Activated T-cell treated with anti-CD3 and anti-CD28 coated beads, Interleukin-2, amount 50 U/mL, for 4 hours (primary cell): ENCODE measurements around the gene HDGFL3. TPM values are rescaled to one million over a fixed set of nuclear protein-coding genes. Genes with fewer than 3 reads are reported as not detected.
A peak's percentile ranks its signal among the peaks of the same experiment; 100 is the strongest.

Source experiments
- ATAC-seq, 2 donors: fragments of 200-7000 bp; cut with Tn5 transposase; one replicate each; pipeline ENCODE4 v1.10.0; 2021
- DNase-seq: peaks from one replicate; pipeline ENCODE4 v3.0.0-alpha.2; 2020
- H3K27me3 Mint-ChIP-seq: one replicate; pipeline ENCODE4 v1.8.0; 2021; ENCODE audit warnings: low read depth, mixed read lengths
- H3K36me3 Mint-ChIP-seq: one replicate; pipeline ENCODE4 v1.8.0; 2022; ENCODE audit warnings: mixed read lengths; ENCODE audit not compliant: insufficient read depth
- H3K4me1 Mint-ChIP-seq: one replicate; pipeline ENCODE4 v1.8.0; 2021; ENCODE audit warnings: low read depth, mixed read lengths
- H3K4me3 Mint-ChIP-seq: one replicate; pipeline ENCODE4 v1.8.0; 2021; ENCODE audit warnings: mild to moderate bottlenecking, moderate library complexity, mixed read lengths
- H3K9me3 Mint-ChIP-seq: one replicate; pipeline ENCODE4 v1.8.0; 2021; ENCODE audit warnings: mixed read lengths
- total RNA-seq, 3 donors: library from RNA; stranded (reverse); gene quantifications; one replicate each; pipeline ENCODE4 v1.2.1, GENCODE V29; 2021

Gene HDGFL3
- total RNA-seq, 3 donors from 2014 or later: 3.4 to 10.9 (median 3.9) TPM

DNA sequence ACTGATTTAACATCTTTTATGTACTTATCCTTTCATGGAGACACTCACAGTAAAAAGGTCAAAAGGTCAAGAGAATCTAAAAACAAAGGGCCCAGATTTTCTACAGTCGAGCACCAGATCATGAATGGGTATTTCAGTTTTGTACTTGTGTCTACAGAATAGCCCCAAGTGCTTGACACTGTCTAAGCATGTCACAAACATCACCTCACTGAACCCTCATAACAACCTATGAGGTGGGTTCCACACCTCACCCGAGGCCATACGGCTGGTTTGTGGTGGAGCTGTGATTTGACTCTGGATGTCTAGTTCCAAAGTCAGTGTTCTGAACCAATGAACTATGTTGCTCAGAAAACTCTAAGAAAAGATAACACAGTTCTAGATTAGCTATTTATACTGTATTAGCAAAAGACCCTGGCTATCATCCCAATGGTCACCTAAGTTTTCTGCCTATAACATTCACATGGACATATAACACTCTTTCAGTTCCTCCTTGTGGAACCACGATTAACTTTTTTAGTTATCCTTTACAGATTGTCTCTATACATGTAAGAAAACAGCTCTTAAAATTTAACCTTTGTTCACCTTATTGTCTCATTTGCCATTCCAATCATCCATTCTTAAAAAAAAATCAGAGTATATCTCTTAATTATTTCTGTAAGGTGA lies 74.6 kb downstream of the HDGFL3 start:
- Mint-ChIP-seq H3K27me3 (no peaks in the 10 kb centered on the region), H3K4me1 (no peaks in the 10 kb centered on the region), H3K4me3 (no peak overlapping the region), H3K36me3 (no peaks in the 10 kb centered on the region), H3K9me3 (no peaks in the 10 kb centered on the region)
- DNase-seq (no peak), ATAC-seq (no peak)

DNA sequence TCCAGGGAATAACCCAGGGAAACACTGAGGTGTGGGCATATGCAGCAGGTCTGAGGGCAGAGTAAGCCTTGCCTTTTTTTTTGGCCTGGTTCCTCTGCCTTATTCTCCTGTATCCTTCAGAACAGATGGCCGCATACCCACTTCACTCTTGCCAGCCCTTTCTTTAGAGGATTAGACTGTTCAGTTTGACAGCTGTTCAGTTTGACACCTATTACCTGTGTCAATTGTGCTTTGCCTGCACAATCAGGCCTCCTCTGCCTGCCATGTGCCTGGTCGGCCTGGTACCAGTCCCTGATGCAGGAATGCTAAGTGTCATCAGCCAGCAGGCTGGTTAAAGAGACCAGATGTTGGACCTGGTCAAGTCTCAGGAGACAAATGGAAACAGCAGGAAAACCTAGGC lies 77.8 kb downstream of the HDGFL3 start:
- no peaks in the 10 kb centered on the region for H3K27me3 Mint-ChIP-seq
- no peak for DNase-seq
- H3K9me3 Mint-ChIP-seq: no peaks in the 10 kb centered on the region
- no peaks in the 10 kb centered on the region for H3K36me3 Mint-ChIP-seq
- H3K4me3 Mint-ChIP-seq: no peak overlapping the region
- no peak for ATAC-seq
- H3K4me1 Mint-ChIP-seq: no peaks in the 10 kb centered on the region

DNA sequence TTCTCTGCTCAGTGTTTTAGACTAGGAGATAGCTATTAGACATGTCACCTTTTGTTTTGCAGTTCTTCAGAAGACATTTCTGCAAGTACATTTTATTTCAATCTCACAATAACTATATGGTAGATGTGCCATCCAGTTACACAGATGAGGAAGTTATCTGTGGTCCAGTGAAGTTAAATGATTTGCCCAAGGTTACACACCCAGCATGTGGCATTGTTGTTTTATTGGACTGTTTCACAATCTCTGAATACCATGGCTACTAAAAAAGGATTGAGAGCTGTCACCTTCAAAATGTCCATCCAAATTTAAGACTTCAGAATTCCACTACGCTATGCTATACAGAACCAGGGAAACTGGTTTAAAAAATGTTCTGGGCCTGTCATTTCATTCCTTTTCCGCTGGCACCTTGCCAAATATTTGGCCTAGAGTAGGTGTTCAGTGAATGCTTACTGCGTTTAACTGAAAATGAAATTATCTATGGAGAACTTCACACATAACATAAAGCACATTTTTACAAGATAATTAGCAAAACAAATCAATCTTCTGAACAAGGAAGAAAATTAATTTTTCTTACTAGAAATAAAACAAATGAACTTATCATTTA lies 80.0 kb downstream of the HDGFL3 start:
- H3K27me3 Mint-ChIP-seq: no peaks in the 10 kb centered on the region
- H3K4me1 Mint-ChIP-seq: no peaks in the 10 kb centered on the region
- H3K9me3 Mint-ChIP-seq: no peaks in the 10 kb centered on the region
- ATAC-seq (no peak), DNase-seq (no peak)
- H3K36me3 Mint-ChIP-seq: no peaks in the 10 kb centered on the region
- H3K4me3 Mint-ChIP-seq: no peak overlapping the region

DNA sequence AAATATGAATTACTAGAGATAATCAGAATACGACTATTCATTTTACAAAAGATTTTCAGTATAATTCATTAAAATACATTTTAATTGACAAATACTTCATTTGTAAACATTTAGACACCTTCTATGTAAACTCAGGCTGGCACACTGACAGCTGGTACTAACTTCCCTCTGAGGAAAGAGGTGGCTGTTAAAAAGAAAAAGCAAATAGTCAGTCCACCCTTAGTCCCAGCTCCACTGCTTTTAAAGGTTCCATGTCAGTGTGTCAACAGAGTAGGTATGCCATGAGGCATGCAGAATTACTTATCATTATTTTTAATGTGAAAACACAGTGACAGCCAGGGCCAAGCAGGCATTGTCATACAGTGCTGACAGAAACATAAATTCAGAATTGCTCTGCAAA lies 84.1 kb downstream of the HDGFL3 start:
- DNase-seq (no peak), ATAC-seq (no peak)
- Mint-ChIP-seq H3K9me3 (no peaks in the 10 kb centered on the region), H3K4me3 (no peak overlapping the region), H3K4me1 (no peaks in the 10 kb centered on the region), H3K27me3 (no peaks in the 10 kb centered on the region), H3K36me3 (no peaks in the 10 kb centered on the region)

DNA sequence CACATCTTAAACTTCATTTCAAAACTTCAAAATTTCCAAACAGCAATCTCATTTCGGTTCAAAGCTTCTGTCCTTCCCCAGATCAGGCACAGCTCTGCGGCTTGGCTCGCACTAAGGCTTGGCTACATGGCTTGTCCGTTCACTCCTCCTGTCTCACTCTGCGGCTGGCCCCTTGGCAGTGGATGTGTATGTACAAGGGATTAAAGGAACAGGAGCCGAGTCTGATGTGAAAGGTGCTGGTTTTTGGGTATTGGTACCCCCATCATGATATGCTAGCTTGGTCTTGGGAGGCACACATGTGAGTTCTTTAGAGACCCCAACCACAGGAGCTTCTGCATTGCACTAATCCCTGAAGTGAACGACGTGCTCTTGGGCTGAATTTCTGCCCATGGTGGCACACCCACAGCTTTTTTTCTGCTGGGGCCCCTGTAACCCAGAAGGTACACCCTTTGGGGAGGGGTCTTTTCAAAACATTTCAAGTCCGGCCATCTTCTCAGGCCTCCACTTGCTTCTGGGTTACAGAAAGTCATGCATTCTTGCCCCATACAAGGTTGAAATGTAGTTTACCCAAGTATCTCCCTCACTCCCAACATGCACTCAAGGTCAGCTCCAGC lies 87.5 kb downstream of the HDGFL3 start:
- no peaks in the 10 kb centered on the region for H3K9me3 Mint-ChIP-seq
- no peak overlapping the region for H3K4me3 Mint-ChIP-seq
- peaks cover 1% of the 10 kb centered on the region for H3K36me3 Mint-ChIP-seq
- DNase-seq (no peak), ATAC-seq (no peak)
- no peaks in the 10 kb centered on the region for H3K4me1 Mint-ChIP-seq
- no peaks in the 10 kb centered on the region for H3K27me3 Mint-ChIP-seq

DNA sequence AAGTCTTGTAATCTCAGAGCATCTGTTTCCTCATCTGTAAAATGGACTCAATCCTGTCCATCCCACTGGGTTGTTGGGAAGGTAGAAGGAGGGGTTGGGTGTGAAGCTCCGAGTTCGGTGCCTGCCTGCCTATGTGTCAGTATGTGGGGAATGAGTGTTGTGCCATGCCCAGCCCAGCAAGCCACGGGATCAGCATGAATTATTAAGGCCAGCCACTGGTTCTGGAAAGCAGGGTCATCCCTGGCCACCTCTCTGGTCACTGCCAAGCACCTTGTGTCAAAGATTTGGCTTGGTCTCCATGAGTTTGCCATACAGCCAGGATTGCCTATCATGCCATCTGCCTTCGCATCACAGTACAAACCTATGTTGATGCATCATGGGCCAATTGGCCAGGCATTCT lies 88.7 kb downstream of the HDGFL3 start:
- ATAC-seq: no peak
- H3K36me3 Mint-ChIP-seq: peaks cover 1% of the 10 kb centered on the region

DNA sequence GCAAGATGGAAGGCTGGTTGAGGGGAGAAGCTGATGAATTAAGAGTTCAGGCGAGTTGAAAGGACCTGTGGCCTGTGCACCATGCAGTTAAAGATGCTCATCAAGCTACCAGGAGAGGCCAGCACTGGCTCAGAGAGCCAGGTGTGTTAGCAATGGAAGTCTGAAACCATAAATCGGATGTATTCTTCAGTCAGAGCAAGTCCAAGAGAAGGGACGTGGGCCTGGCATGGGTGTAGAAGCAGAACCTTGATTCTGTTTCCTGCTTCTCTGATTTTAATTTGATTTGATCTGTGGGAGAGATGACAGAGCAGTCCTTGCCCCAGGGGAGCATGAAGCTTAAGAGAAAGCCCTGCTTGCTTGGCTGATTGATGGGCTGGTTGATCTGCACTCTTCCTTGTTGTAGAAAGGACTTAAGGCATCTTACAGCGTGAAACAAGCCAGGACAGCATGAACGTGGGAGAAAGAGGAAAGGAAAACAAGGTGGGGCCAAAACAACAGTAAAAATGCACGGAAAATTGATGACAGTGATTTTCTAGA lies 89.3 kb downstream of the HDGFL3 start:
- ATAC-seq (no peak), DNase-seq (no peak)
- Mint-ChIP-seq H3K27me3 (no peaks in the 10 kb centered on the region), H3K4me3 (no peak overlapping the region), H3K36me3 (peaks cover 1% of the 10 kb centered on the region), H3K4me1 (no peaks in the 10 kb centered on the region), H3K9me3 (no peaks in the 10 kb centered on the region)

More for the DNA sequence above, 88.7 kb downstream of the HDGFL3 start:
- no peak overlapping the region for H3K4me3 Mint-ChIP-seq
- H3K9me3 Mint-ChIP-seq: no peaks in the 10 kb centered on the region
- no peak for DNase-seq
- no peaks in the 10 kb centered on the region for H3K4me1 Mint-ChIP-seq
- H3K27me3 Mint-ChIP-seq: no peaks in the 10 kb centered on the region

DNA sequence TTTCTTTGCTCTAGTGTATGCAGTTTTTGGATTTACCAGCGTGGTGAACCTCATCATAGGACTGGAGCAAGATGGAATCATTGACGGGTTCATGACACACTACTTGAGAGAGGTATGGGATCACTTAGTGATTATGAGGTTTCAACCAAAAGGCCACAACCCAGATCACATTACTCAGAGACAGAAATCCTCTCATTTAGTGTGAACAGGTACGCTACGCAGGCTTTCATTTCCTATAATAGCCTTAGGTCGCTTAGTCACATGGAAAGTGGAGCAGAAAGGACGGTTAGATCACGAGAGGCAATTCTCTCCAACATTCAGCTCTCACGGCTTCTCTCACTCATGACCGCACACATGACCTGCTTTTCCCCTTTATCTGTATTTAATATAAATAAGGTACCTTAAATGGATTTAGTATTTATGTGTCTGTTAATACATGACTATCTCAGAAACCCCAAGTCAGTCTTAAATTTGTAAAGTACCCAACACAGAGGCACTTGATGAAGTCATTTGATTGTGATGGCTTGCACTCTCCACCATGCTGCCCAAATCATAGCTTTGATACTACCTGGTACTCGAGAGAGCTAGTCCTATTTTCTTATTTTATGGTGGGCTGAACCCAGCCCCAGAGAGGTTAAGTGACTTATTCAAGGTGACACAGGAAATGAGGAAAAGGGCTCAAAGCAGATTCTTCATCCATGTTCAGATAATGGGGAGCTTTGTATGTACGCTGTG lies 91.6 kb downstream of the HDGFL3 start:
- ATAC-seq: peak in 1 of 2 donors; percentile 68
- no peak for DNase-seq
- no peaks in the 10 kb centered on the region for H3K9me3 Mint-ChIP-seq
- no peak overlapping the region for H3K4me3 Mint-ChIP-seq
- H3K4me1 Mint-ChIP-seq: no peaks in the 10 kb centered on the region
- H3K36me3 Mint-ChIP-seq: peaks cover 1% of the 10 kb centered on the region
- H3K27me3 Mint-ChIP-seq: peaks cover 6% of the 10 kb centered on the region

DNA sequence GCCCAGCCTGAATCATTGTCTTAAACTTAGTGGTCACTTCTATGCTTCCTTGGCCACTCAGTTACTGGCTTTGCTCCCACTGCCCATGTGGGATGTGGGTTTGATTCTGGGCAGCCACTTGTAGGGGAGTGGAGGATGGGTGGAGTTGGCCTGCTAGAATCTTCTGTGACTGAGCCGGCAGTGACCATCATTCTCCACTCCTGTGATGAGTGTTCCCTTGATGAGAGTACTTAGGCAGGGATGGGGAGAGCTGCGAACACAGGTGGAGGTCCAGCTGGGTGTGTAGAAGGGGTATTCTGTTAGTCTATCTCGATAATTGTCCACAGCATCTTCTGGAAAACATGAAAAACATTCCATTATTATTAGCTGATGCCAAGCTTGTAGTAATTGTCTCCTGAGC lies 92.2 kb downstream of the HDGFL3 start:
- peaks cover 1% of the 10 kb centered on the region for H3K36me3 Mint-ChIP-seq
- no peaks in the 10 kb centered on the region for H3K9me3 Mint-ChIP-seq
- H3K27me3 Mint-ChIP-seq: peaks cover 10% of the 10 kb centered on the region
- no peak overlapping the region for H3K4me3 Mint-ChIP-seq
- DNase-seq: no peak
- no peak for ATAC-seq
- no peaks in the 10 kb centered on the region for H3K4me1 Mint-ChIP-seq

DNA sequence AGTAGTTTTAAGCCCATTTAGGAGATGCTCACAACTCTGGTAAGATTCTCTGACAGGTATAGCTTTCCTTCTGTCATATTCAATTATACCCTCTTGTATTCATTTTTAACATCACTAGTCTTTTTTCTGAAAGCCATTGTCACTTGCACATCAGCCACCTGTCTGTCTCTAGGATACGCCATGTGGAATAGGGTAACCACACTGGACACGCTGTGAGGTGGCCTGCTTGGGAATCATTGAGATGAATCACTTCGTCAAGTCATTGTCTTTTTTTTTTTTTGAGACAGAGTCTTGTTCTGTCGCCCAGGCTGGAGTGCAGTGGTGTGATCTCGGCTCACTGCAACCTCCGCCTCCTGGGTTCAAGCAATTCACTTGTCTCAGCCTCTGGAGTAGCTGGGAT lies 92.8 kb downstream of the HDGFL3 start:
- DNase-seq (no peak), ATAC-seq (no peak)
- Mint-ChIP-seq H3K27me3 (peaks cover 14% of the 10 kb centered on the region), H3K36me3 (peaks cover 1% of the 10 kb centered on the region), H3K9me3 (no peaks in the 10 kb centered on the region), H3K4me1 (no peaks in the 10 kb centered on the region), H3K4me3 (no peak overlapping the region)

DNA sequence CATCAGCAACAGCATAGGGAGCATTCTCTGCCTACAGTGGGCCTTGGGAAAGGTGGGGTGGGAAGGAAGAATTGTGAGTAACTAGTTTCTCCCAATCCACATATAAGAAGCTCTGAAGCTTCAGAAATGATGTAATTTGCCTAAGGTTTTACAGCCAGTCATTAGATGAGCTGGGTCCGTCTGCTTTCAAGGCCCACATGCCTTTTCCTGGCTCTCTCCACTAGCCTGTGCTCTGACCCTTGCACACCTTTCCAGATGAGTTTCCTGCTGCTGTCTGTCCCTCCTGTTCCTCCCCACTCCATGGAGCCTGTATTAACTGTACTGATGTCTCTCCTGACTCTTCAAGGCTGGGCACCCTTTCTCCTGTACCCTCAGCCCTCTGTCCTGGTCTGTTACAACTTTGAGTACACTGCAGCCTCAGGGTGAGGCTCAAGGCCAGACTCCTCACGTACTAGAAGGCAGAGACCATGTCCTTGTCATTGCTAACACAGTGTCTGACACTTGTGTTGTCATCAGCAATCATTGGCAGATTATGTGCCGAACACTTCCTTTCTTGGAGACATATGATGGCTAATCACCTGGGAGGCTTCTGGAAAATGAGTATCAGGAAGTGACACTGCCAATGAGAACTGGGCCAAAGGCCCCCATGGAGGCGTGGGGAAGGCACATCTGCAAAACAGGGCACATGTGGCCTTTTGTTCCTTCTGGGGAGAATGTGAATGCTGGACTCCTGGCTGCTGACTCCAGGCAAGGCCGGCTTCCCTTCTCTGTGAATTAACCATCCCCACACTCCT lies 93.5 kb downstream of the HDGFL3 start:
- H3K9me3 Mint-ChIP-seq: no peaks in the 10 kb centered on the region
- DNase-seq (no peak), ATAC-seq (no peak)
- H3K27me3 Mint-ChIP-seq: peaks cover 22% of the 10 kb centered on the region
- H3K4me1 Mint-ChIP-seq: peaks cover 2% of the 10 kb centered on the region
- peaks cover 1% of the 10 kb centered on the region for H3K36me3 Mint-ChIP-seq
- no peak overlapping the region for H3K4me3 Mint-ChIP-seq

DNA sequence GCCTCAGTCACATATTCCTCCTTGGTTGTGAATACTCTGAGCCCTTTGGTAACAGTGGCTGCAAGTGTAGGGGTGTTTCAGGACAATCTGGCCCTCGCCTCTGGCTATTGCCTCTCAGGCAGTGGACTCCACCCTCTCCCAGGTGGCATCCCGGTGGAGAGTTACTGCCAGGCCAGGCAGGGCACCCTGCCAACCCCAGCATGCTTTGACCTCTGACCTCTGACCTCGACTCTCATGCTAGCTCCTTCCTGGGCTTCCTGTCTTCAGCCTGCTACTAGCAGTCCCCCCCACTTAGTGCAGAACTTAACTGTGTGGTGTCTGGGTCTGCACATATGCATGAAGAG lies 94.7 kb downstream of the HDGFL3 start:
- ATAC-seq: no peak
- Mint-ChIP-seq H3K9me3 (no peaks in the 10 kb centered on the region), H3K4me1 (peaks cover 13% of the 10 kb centered on the region), H3K4me3 (no peak overlapping the region), H3K36me3 (peaks cover 1% of the 10 kb centered on the region), H3K27me3 (peaks cover 34% of the 10 kb centered on the region)
- DNase-seq: no peak

DNA sequence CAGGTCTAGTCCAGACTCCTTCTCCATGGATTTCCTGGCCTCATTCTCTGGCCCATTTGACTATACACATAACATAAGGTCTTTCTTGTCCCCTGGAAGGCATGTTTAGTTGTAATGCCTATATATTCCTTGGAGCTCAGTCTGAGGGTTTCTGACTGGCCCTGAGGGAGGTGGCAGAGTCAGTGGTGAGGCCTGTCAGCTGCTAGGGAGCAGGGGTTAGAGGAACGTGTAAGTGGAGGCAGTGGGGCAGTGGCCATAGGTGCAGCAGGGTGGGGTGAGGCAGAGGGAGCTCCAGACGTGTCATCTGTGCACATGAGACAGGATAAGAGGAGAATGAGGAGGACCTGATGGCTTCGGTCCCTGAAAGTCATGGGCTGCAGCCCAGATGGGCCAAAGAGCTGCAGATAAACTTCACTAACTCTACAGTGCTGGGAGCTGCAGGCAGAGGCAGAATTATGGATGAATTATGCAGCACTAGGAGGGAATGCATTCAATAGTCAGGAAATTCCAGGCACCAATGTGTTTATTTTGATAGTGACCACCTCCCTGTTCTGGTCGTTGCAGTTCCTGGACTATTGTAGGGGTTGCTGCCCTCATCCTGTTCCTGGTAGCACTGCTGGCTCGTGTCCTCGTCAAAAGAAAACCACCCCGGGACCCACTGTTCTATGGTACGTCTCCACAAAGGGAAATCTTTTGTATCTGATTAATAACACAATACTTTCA lies 95.2 kb downstream of the HDGFL3 start:
- H3K27me3 Mint-ChIP-seq: peaks cover 34% of the 10 kb centered on the region

More for the DNA sequence above, 95.2 kb downstream of the HDGFL3 start:
- peaks cover 13% of the 10 kb centered on the region for H3K4me1 Mint-ChIP-seq
- H3K4me3 Mint-ChIP-seq: no peak overlapping the region
- no peaks in the 10 kb centered on the region for H3K9me3 Mint-ChIP-seq
- H3K36me3 Mint-ChIP-seq: peaks cover 1% of the 10 kb centered on the region
- DNase-seq (no peak), ATAC-seq (no peak)
